Stimulated activated CD4-positive, alpha-beta T cell treated with anti-CD3 and anti-CD28 coated beads, Interleukin-4, amount 100 ng/mL, for 48 hours (primary cell): ENCODE results near the gene SCMH1.

Experiments used
- DNase-seq, 2 donors: peaks; one replicate each; pipeline ENCODE4 v3.0.0-alpha.2; 2020; ENCODE audit warnings: low read depth in 2 of 2

Gene SCMH1

GRCh38 chr1:41097105-41097504, 145.0 kb downstream of the SCMH1 start:
- no peak for DNase-seq

DNA sequence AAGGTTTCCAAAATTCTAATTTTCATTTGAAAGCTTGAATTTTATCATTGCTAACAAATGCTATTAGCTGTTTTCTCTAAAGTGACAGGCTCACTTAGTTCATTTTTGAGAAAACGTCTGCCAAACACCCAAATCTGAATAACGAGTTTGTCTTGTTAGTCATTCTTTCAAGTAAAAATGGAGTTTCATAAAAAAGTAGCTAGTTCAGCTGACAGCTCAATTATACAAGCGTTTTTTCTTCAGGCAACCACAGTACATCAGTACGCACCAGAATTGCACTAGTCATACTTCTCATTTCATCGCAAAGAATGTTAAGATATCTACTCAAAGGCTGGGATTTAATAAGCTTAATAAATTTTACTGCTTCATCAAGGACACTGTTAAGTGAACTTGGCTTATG, 148.3 kb downstream of the SCMH1 start:
- DNase-seq = no peak

DNA sequence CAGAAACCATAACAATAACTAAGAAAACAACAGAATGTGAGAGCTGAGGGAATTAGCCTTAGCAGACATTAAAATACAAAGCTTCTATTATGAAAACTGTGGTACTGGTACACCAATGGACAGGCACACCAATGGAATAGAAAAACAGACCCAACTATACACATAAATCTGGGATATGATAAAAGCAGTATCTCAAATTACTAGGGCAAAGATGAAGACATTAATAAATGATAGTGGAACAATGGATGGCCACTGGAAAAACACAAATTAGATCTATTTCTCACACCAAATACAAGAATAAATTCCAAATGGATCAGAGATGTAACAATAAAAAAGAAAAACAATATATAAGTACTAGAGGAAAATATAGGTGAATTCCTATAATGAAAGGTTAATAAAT, 155.2 kb downstream of the SCMH1 start:
- DNase-seq = no peak

- no peak for DNase-seq
Measured at GRCh38 chr1:41078616-41079015, 163.5 kb downstream of the SCMH1 start.

DNA sequence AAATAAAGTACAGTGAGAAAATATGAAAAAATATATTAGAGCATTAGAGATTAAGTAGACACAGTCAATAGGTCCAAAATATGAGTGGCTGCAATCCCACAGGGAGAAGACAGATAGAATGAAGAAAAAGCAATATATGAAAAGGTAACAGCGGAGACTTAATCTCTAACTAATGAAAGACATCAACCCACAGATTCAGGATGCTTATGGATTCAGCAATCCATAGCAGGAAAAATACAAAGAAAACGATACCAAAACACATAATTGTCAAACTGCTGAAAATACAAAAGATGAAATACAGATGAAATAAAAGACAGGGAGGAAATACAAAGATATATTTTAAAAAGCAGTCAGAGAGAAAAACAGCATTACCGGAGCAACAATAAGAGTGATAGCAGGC, 163.9 kb downstream of the SCMH1 start:
- DNase-seq = no peak

DNA sequence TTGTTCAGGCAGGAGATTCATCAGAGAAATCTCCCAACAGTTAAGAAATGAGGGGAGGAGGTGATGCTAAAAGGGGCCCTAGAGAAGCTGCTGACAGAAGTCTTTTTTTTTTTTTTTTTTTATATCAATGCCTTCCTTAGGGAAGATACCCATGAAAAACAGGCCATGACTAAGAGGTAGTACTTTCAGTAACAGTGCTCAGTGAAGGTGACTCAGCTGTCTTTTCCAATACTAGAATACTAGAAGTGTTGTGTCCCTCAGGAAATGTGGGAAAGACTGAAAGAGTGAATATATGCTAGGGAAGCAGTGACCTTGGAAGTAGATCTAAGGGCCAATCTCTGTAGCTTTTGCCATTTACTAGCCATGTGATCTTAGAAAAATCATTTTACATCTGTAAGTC, 168.1 kb downstream of the SCMH1 start:
- DNase-seq = no peak

GRCh38 chr1:41072051-41072450, 170.1 kb downstream of the SCMH1 start:
- no peak for DNase-seq

DNA sequence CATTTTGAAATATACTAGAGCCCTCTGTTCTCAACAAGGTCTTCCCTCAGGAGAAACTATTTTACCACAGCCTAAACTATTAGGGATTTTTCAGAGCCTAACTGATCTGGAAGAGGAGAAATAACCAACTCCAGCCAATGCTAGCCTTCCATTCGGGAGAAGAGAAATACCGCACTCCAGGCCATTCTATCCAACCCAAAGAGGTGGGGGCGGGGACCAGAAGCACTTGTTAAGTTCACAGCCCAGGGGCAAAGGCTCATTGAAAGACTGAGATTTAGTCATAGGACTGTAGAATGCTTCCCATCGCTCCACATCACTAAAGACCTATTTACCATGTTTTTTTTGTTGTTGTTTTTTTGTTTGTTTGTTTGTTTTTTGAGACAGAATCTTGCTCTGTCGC, 185.2 kb downstream of the SCMH1 start:
- DNase-seq = no peak

GRCh38 chr1:41053316-41053715, 188.8 kb downstream of the SCMH1 start:
- no peak for DNase-seq

DNA sequence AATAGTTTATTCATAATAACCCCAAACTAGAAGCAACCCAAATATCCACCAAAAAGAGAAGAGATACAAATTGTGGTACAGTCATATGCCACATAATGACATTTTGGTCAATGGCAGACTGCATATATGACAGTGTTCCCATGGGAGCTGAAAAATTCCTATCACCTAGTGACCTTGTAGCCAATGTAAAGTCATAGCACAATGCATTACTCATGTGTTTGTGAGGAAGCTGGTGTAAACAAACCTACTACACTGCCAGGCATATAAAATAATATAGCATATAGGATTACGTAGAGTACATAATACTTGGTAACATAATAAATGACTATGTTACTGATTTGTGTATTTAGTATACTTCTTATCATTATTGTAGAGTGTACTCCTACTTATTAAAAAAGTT, 191.1 kb downstream of the SCMH1 start:
- no peak for DNase-seq

DNA sequence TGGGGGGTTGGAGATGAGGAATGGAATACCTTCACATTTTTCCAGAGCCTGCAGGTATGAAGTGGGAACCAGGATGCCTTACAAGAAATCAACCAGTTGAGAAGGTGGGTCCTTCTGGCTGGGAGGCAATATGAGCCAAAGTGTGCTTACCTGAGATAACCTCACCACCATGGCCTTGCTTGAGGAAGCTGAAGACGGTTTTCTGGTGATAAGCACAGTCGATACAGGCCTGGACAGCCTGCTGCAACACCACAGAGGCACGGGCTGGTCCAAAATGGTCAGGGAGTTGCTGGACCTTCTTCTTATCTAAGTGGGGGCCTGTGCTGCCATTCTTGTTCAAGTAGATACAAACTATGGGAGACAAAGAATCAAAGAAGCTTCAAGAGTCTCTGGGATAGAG, 193.6 kb downstream of the SCMH1 start:
- DNase-seq = no peak

DNA sequence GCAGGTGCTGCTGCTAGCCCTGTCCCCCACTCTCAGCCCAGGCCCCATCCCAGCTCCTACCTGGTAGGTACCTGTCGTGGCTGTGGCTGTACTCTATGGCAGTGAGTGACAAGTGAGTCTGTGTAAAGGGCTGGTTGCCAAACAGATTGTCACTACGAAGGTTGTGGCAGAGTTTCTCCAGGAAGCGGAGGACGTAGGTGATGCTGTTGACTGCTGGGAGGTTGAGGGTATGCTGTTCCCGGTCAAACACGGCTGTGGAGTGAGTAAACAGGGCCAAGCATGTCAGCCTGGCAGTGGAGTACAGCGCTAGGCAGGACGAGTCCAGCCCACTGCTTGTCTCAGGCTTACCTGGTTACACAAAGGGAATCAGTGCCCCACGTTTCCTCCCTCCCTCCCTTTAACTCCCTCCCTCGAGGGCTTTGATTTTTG, 195.7 kb downstream of the SCMH1 start:
- DNase-seq = no peak

DNA sequence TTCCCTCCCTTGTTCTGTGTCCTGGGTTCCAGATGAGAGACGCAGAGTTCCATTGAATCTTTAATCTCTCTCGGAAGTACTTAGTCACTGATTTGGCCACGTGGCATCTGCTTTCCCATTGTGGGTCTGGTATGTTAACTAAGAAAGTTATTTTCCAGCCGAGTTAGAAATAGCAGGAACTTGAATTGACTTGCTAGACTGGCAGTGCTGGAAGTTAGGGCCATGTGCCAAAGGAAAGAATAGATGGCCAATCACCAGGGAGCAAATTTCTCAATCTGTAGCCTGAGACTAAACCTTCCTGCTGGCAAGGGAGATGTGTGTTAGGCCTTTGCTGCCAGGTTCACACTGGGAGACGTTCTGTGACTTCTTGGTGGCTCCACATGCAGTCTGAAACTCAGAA, 196.4 kb downstream of the SCMH1 start:
- no peak for DNase-seq

DNA sequence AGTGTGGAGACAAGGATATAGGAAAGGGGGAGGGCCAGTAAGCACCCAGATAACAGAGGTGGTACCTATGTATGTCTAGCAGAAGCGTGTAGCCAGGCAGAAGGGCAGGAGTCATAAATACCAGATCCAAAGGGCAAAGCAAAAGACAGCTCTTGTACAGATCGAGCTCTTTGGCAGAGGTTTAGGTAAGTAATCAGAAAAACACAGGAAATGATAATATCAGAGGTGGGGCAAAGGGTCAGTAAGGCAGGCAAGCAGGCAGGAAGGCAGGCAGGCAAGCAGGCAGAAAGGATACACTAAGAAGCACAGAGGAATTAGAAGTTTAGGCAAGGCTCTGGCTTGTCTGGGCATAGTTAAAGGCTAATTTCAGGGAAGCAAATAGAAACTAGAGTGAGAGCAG, 197.9 kb downstream of the SCMH1 start:
- no peak for DNase-seq

GRCh38 chr1:41041614-41042270, 200.4 kb downstream of the SCMH1 start:
- no peak for DNase-seq

- no peak for DNase-seq
Measured at GRCh38 chr1:41038110-41038509, 204.0 kb downstream of the SCMH1 start.

DNA sequence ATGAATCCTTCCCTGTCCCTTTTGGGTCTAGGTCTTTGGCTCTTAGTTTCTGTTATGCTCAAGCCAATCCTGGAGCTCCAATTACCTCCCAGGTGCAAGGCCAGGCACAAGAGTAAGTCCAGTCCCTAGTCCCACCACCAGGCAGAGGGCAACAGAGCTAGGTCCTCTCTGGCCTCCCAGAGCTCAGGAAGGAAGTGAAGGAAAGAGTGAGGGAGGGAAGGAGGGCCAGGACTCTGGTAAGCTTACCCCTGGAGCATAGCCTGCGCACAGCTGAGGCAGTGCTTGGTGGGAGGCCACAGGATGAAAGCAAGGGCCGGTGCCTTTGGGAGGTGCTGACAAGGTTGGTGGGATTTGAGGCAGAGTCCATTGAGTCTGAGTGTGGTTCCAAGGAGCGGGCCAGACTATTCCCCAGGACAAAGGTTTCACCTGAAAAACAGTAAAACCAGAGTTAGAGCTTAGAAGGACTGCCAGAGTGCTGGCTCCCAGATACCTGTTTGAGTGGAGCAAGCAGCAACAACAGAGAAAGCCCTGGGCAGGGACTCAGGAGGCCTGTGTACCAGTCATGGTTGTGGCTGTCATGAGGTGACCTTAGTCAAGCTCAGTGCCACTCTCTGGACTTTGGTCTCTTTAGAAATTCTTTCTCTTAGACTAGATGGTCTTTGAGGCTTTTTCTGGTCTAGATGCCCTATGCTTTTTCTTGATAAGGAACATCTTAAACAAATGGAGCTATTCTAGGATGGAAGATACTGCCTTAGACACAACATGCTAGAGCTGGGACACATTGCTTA, 204.8 kb downstream of the SCMH1 start:
- DNase-seq = no peak

- no peak for DNase-seq
Measured at GRCh38 chr1:41033272-41033671, 208.8 kb downstream of the SCMH1 start.

DNA sequence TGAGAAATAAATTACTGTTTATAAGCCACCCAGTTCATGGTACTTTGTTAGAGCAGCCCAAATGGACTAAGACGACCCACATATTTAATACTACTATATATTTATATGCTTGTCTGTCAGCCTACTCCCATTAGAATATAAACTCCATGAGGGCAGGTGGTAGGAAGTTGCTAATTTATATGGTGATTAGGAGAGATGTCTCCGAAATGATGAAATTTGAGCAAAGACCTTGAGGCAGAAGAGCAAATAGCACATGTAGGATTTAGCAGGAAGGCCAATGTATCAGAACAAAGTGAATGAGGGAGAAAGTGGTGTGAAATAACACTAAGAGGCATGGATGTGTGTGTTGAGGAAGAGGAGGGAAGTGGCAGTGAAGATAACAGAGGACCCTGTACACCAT, 210.0 kb downstream of the SCMH1 start:
- DNase-seq = no peak

DNA sequence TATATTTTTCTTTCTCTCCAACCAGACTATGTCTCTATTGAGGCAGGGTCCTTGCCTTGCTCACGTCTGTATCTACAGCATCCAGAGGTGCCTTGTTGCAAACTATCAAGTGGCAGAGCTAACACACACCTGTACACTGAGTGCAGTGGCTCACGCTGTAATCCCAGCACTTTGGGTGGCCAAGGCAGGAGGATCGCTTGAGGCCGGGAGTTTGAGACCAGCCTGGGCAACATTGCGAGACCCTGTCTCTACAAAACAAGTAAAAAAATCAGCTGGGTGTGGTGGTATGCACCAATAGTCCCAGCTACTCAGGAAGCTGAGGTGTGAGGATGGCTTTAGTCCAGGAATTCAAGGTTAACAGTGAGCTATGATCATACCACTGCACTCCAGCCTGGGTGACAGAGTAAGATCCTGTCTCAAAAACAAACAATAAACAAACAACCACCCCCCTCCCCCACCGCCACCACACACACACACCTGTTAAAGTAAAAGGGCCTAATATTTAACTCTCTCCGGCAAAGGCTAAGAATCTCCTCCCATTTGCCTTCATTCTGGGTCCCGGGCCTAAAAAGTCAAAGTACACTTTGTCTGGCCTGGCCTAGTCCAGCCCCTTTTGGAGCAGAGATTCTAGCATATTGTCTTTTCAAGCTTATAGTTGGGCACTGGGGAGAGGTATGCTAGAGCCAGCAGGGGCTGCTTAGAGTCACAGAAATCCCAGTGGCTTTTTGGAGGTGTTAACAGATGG, 211.1 kb downstream of the SCMH1 start:
- no peak for DNase-seq

DNA sequence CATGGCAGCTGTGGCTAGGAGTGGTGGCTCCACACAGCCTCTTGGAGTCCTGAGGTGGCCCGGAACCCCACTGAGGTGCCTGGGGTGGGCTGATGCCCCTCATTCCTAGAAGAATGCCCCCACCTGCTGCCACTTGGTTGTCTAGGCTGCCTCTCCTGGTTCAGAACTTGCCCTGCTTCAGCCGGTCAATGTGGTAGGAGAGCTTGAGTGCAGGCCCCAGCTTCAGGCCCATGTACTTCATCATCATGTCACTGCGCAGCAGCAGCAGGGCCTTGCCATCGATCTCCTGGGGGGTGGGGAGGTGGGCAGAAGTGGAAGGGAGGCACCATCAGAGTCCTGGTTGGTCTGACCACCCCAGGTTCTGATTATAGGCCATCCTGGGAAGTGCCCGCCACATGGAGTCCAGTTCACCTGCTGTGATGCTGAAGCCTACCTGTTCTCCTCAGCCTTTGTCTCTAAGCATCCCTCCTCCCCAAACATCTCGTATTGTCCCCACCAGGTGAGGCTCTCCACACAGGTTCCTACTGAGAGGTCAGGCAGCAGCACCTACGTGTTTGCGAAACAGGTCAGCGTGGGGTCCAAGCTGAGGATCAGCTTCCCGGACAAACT, 214.0 kb downstream of the SCMH1 start:
- DNase-seq = no peak
